ENCODE measurements around the gene ATXN1.
"Not testable (repeated sequence)": the region's sequence is repeated elsewhere in the genome, so short reads cannot be mapped to it uniquely, and the experiment has no call there.

ATXN1 gene

GRCh38 chr6:16760516-16761470 is at the start of gene ATXN1:
TSS of gene ATXN1 (minus strand) at chr6:16761460.
- DNase-seq: no peak

- DNase-seq: no peak
These were observed 49.2 kb upstream of the ATXN1 start for GRCh38 chr6:16810411-16810810.

GRCh38 chr6:16809753-16810358 is 48.6 kb upstream of the ATXN1 start:
- DNase-seq: no peak

GRCh38 chr6:16807956-16808355 is 46.7 kb upstream of the ATXN1 start:
- DNase-seq: no peak

- DNase-seq: no peak
These were observed 45.1 kb upstream of the ATXN1 start for GRCh38 chr6:16806363-16806762.

- no peak for DNase-seq
These were observed 44.1 kb upstream of the ATXN1 start for GRCh38 chr6:16805243-16805950.

GRCh38 chr6:16804546-16805242 is 43.4 kb upstream of the ATXN1 start:
- DNase-seq: no peak

- no peak for DNase-seq
These were observed 42.3 kb upstream of the ATXN1 start for GRCh38 chr6:16803294-16804200.

- DNase-seq: no peak
These were observed 40.8 kb upstream of the ATXN1 start for GRCh38 chr6:16802071-16802470.

GRCh38 chr6:16800942-16801341 is 39.7 kb upstream of the ATXN1 start:
- DNase-seq: no peak

- no peak for DNase-seq
These were observed 39.1 kb upstream of the ATXN1 start for GRCh38 chr6:16800341-16800740.

- no peak for DNase-seq
These were observed 38.3 kb upstream of the ATXN1 start for GRCh38 chr6:16799279-16800193.

- no peak for DNase-seq
These were observed 32.7 kb upstream of the ATXN1 start for GRCh38 chr6:16793828-16794412.

- no peak for DNase-seq
These were observed 28.2 kb upstream of the ATXN1 start for GRCh38 chr6:16789329-16790038.

- DNase-seq: no peak
These were observed 25.9 kb upstream of the ATXN1 start for GRCh38 chr6:16787128-16787682.

GRCh38 chr6:16785496-16785895 is 24.2 kb upstream of the ATXN1 start:
- DNase-seq: no peak

- not testable (repeated sequence) for DNase-seq
These were observed 23.7 kb upstream of the ATXN1 start for GRCh38 chr6:16784957-16785356.

GRCh38 chr6:16783952-16784565 is 22.8 kb upstream of the ATXN1 start:
- DNase-seq: no peak

- DNase-seq: peak; percentile 13
These were observed 22.2 kb upstream of the ATXN1 start for GRCh38 chr6:16783509-16783908.

All from NCI-H2029 (cell line).